HG02970 (cell line): ENCODE results near the gene WNT8B.
A peak's percentile ranks its signal among the peaks of the same experiment; 100 is the strongest.

Source experiments
- ATAC-seq: cut with Tn5 transposase; IDR thresholded peaks from one replicate; pipeline ENCODE4 v1.9.1; 2021; ENCODE audit warnings: mild to moderate bottlenecking, moderate library complexity, moderate number of reproducible peaks; ENCODE audit not compliant: unreplicated experiment, low FRiP score

WNT8B gene

DNA sequence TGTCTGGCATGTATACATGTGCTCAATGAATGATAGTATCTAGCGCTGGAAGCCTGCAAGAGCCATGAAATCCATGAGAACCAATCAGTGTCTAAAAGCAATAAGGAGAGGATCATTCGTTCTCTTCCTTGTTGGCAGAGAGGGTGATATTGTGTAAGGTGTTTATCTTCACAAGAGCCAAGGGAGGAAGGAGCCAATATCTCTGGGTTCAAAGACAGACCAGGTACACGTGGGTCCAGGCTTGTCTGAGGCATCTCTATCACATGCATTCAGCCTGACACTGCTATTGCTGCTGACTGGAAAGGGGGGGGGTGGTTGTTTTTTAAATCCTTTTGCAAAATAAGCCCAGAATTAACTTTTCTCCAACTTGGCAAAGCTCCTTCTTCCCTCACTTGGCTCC, 52.8 kb downstream of the WNT8B start:
- no peak for ATAC-seq

DNA sequence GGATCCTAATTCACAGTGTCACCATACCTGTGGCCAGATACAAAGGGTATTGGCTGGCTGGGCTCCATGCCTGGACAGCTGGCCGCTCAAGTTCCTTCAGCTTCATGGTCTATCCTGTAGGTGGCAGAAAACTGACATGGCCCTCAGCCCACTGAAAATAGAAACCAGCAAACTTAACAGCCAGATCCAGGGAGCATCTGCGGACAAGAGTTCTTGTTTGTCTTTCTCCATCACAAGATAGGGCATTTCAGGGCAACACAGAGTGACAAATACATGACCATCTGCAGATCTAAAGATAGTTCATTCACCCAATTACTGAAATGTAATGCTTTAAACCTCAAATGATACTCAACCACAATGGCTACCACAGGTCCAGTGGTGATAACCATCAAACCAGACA, 54.0 kb downstream of the WNT8B start:
- ATAC-seq = no peak

DNA sequence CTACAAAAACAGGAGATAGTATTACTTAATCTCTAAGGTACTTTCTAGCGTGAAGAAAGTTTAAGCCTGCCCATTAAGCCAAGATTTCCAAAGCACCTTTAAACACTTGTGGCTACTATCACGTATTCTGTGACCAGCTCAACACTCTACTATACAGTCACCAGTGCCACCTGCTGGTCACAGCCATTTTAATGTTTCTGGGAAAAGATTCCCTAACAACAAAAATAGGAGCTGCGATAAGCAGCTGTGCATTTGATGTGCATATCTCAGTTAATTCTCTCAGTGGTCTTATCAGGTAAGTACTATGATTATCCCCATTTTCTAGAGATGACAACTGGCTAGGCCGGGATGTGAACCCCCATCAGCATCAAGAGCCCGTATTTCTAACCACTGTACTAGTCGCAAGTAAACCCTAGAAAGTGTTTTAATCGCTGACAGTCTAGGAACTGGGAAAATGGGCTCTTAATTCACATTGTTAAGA, 56.0 kb downstream of the WNT8B start:
- ATAC-seq = no peak

DNA sequence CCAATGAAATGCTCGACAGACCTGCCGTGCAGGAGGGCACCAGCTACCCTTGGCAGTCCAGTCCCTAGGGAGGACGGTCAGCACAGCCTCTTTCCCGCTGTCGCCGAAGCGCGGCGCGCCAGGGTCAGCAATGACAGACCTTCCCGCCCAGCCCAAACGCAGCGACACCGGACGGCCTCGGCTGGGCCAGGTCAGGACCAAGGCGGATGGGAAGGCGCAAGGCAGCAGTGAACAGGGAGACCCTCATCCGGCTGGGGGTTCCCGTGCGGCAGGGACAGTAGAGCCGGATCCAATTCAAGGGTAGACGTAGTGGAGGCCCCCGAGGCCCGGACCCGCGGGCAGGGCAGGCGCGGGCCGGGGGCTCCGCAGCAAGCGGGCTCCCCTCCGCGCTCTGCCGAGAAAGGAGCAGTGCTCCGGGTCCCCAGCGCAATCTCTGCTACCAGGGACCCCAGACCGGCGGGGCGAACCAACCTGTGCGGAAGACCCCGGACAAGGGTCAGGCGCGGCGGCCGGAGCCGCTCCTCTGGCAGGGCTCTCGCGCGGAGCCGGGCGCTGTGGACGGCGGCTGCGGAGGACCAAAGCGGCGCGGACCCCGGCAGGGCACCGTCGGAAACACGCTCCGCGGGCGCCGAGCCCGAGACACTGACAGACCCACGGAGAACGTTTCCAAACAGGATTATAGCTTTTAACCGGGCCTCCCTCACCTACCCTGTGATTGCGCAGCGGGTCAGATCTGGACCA, 56.7 kb downstream of the WNT8B start, which contains the start of gene SEC31B:
TSS of gene SEC31B (minus strand) at position 551 of the 741 bp plus-strand sequence. CDS start 2,909 bp downstream, outside the sequence.
- no peak for ATAC-seq

- no peak for ATAC-seq
These were observed 58.0 kb downstream of the WNT8B start for GRCh38 chr10:100520811-100521210.

- ATAC-seq = no peak
These were observed 59.4 kb downstream of the WNT8B start for GRCh38 chr10:100522107-100522801.

DNA sequence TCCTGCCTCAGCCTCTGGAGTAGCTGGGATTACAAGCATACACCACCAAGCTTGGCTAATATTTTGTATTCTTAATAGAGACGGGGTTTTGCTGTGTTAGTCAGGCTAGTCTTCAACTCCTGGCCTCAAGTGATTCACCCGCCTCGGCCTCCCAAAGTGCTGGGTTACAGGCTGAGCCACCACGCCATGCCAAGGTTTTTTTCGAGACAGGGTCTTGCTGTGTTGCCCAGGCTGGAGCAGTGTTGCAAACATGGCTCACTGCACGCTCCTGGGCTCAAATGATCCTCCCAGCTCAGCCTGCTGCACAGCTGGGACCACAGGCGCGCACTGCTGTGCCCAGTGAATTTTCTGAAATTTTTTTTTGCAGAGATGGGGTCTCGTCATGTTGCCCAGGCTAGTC, 60.1 kb downstream of the WNT8B start:
- ATAC-seq = no peak

DNA sequence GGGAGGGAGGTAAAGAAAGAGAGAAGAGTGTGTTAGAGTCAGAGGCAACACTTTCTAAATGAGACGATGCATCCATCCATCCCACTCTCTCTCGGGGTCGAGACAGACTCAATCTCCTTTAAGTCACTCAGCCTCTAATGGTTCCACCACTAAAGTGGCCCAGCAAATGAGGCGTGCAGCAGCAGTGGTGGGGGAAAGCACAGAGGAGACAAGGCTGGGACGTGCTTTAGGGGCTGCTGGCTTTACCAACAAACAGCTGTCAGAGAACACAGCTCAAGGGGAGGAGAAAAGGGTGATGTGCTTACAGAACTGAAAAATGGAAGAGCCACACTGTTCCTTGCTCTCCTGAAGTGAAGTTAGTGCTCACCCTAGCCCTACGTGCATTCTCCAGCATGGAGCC, 61.4 kb downstream of the WNT8B start:
- no peak for ATAC-seq

GRCh38 chr10:100524638-100525037, 61.8 kb downstream of the WNT8B start:
- ATAC-seq = no peak

DNA sequence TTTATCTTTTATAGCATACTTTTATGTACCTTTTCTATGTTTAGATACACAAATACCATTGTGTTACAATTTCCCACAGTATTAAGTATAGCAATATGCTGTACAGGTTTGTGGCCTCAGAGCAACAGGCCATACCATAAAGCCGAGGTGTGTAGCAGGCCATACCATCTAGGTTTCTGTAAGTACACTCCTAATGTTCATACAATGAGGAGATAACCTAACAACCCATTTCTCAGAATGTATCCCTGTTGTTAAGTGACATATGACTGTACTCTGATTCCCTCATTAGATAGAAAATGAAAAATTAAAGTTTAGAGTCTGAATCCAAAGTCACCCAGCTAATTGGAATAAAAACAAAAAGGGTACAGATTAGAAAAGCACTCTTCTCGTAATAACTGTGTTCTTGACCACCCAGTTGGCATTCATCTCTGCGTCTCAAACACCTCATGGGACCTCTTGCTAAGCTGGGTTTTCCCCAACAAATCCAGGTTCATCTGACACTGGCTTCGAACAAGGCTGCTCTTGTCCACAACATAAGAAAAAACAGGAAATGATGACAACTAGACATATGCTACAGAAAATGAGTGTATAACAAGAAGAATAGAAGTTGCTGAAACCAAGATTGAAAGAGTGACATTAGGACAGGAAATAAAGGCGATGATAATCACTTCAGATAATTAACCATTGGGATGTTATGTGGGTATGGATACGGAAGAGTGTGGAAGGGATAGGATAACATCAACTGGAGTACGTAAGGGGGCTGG, 65.5 kb downstream of the WNT8B start:
- ATAC-seq = no peak

DNA sequence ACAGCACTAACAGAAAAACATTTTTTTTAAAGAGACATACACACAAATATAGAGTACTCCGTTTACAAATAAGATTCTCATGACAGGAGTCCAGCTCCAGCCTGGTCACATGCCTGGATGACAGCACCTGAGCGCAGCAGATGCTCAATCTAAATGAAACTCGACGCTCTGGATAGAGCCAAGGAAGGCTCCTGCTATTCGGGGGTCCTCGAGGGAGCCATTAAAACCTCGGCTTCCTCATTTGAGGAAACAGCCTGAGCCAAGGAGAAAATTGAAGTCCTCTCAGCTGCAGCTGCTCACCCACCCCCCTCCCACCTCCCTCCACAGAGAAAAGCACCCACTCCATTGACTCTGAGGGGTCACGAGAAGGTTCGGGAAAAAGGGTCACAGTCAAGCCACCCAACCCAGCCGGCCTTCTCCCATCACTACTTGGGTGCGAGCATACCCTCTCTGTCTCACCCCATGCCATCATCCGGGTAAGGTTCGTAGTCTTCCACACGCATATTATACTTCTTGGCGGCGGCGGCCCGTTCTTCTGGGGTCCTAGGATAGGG, 66.2 kb downstream of the WNT8B start:
- no peak for ATAC-seq

- ATAC-seq = peak; percentile 63
These were observed 66.9 kb downstream of the WNT8B start, which contains the start of gene NDUFB8 for GRCh38 chr10:100529475-100530298. Gene NDUFB8, minus strand, starts transcription at chr10:100529871. Its CDS starts 20 bp downstream, at chr10:100529851.

DNA sequence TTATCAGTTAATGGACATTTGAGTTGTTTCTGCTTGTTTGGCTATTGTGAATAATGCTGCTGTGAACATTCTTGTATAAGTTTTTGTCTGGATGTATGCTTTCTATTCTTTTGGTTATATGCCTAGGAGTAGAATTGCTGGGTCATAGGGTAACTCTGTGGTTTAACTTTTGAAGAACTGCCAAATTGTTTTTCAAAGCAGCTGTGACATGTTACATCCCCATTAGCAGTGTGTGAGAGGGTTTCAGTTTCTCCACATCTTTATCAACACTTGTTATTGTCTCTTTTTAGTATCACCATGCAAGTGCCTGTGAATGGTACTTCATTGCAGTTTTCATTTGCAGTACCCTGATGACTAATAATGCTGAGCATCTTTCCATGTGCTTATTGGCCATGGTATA, 69.0 kb downstream of the WNT8B start:
- no peak for ATAC-seq
